Common myeloid progenitor, CD34-positive (primary cell): ENCODE data around the gene NR1D1.

Source experiments
- CTCF ChIA-PET: fragments of 350-600 bp; sonication (Branson Sonifier 250); formaldehyde crosslinking; loops from one replicate; lab custom pipeline; 2021; ENCODE audit warnings: antibody characterized with exemption; lab: Charles Lee
- POLR2A ChIA-PET: fragments of 350-600 bp; sonication (Branson Sonifier 250); formaldehyde crosslinking; loops from one replicate; lab custom pipeline; 2021; ENCODE audit warnings: antibody characterized with exemption; lab: Charles Lee
- DNase-seq, 3 donors: peaks; one replicate each; pipeline versions ENCODE4 v3.0.0 to v3.0.0-alpha.2; 2013
- H3K27ac ChIP-seq, 2 experiments: 1 replicate in 1 of 2; 2 replicates in 1 of 2; pipeline ENCODE4 v1.7.0; 2013; ENCODE audit warnings: inconsistent platforms in 2 of 2, low read length in 2 of 2, mild to moderate bottlenecking in 2 of 2, low read depth in 1 of 2, moderate library complexity in 1 of 2; ENCODE audit not compliant: severe bottlenecking in 2 of 2, insufficient read depth in 1 of 2, poor library complexity in 1 of 2
- H3K27me3 ChIP-seq, 5 experiments: replicated peaks in 2 of 5; 1 replicate in 3 of 5; 2 replicates in 2 of 5; pipeline versions ENCODE4 v1.6.1 to v1.7.0; 2013; ENCODE audit warnings: low read length in 4 of 5, mild to moderate bottlenecking in 2 of 5, moderate library complexity in 2 of 5, inconsistent platforms in 1 of 5; ENCODE audit not compliant: insufficient read depth in 5 of 5, control insufficient read depth in 4 of 5
- H3K36me3 ChIP-seq, 4 experiments: 1 replicate in 2 of 4; 2 replicates in 2 of 4; pipeline versions ENCODE4 v1.6.1 to v1.7.0; 2013; ENCODE audit warnings: low read length in 3 of 4, control low read depth in 1 of 4, mild to moderate bottlenecking in 1 of 4; ENCODE audit not compliant: control insufficient read depth in 4 of 4, insufficient read depth in 4 of 4
- H3K4me1 ChIP-seq, 4 experiments: 1 replicate in 3 of 4; 2 replicates in 1 of 4; pipeline versions ENCODE4 v1.6.1 to v1.7.1; 2013; ENCODE audit warnings: low read length in 3 of 4, mild to moderate bottlenecking in 3 of 4, control low read depth in 1 of 4, inconsistent platforms in 1 of 4, moderate library complexity in 1 of 4; ENCODE audit not compliant: control insufficient read depth in 4 of 4, insufficient read depth in 4 of 4; ENCODE audit errors: control extremely low read depth in 1 of 4
- H3K4me3 ChIP-seq, 7 experiments: 1 replicate in 4 of 7; 2 replicates in 3 of 7; pipeline versions ENCODE4 v1.5.1 to v1.7.0; 2013; ENCODE audit warnings: mild to moderate bottlenecking in 7 of 7, low read length in 6 of 7, moderate library complexity in 6 of 7, inconsistent platforms in 2 of 7, low read depth in 2 of 7, control low read depth in 1 of 7; ENCODE audit not compliant: insufficient read depth in 4 of 7, control insufficient read depth in 1 of 7; ENCODE audit errors: extremely low read depth in 1 of 7
- H3K9me3 ChIP-seq, 5 experiments: 1 replicate in 4 of 5; 2 replicates in 1 of 5; pipeline versions ENCODE4 v1.6.1 to v1.7.1; 2013; ENCODE audit warnings: low read length in 4 of 5, mild to moderate bottlenecking in 2 of 5, inconsistent platforms in 1 of 5, low read depth in 1 of 5, moderate library complexity in 1 of 5; ENCODE audit not compliant: control insufficient read depth in 4 of 5, insufficient read depth in 2 of 5; ENCODE audit errors: control extremely low read depth in 1 of 5
- WGBS: methylation state at CpG from one replicate; pipeline ENCODE4 v1.1.5; 2013; ENCODE audit not compliant: insufficient coverage; 5-methylcytosine and 5-hydroxymethylcytosine counted together

The NR1D1 gene

GRCh38 chr17:40068129-40068581 lies 32.2 kb downstream of the NR1D1 start:
- no peak for DNase-seq
- peaks cover 8 to 88% (median 85%) of the 10 kb centered on the region in 4 experiments for H3K4me1 ChIP-seq
- H3K4me3 ChIP-seq: peak overlapping the region in 4 of 7 experiments; percentile 16 to 75 (median 70)
- H3K36me3 ChIP-seq: no peaks in the 10 kb centered on the region
- no peaks in the 10 kb centered on the region for H3K9me3 ChIP-seq
- ChIA-PET CTCF (interaction anchor here (7.7 kb wide), 1 partner anchor 17 kb away, joined by 49 read pairs; no protein-coding TSS in a partner anchor), POLR2A (interaction anchor here (1.0 kb wide), 1 partner anchor 31 kb away, joined by 3 read pairs; no protein-coding TSS in a partner anchor)
- no peaks in the 10 kb centered on the region for H3K27me3 ChIP-seq
- peak overlapping the region in 1 of 2 experiments; percentile 65 for H3K27ac ChIP-seq
- WGBS: 67% methylated on average over 4 of the region's 4 CpGs

GRCh38 chr17:40067710-40068109 lies 32.7 kb downstream of the NR1D1 start:
- POLR2A ChIA-PET: no interaction called here

GRCh38 chr17:40065769-40066510 lies 34.4 kb downstream of the NR1D1 start:
- Histone ChIP-seq H3K4me1 (peaks cover 8 to 73% (median 70%) of the 10 kb centered on the region in 4 experiments), H3K27ac (no peak overlapping the region), H3K9me3 (no peaks in the 10 kb centered on the region), H3K36me3 (no peaks in the 10 kb centered on the region), H3K4me3 (no peak overlapping the region), H3K27me3 (peaks cover 0 to 3% (median 0%) of the 10 kb centered on the region in 5 experiments)
- POLR2A ChIA-PET: interaction anchor here (0.9 to 1.2 kb wide), 2 partner anchors 10 to 12 kb away, joined by 3 read pairs; partner anchors contain the start of gene MED24
- WGBS: 86% methylated on average over 8 of the region's 11 CpGs
- CTCF ChIA-PET: interaction anchor here (0.6 to 7.7 kb wide), 11 partner anchors 9 to 760 kb away, joined by 3 to 112 read pairs (median 6); partner anchors contain the start of genes MED24 and NR1D1
- no peak for DNase-seq

More at GRCh38 chr17:40067710-40068109, 32.7 kb downstream of the NR1D1 start:
- 98% methylated on average over 5 of the region's 7 CpGs for WGBS
- DNase-seq: no peak
- Histone ChIP-seq H3K27ac (peak overlapping the region in 1 of 2 experiments; percentile 65), H3K4me3 (peak overlapping the region in 1 of 7 experiments; percentile 75), H3K36me3 (no peaks in the 10 kb centered on the region), H3K9me3 (no peaks in the 10 kb centered on the region), H3K27me3 (no peaks in the 10 kb centered on the region), H3K4me1 (peaks cover 8 to 84% (median 82%) of the 10 kb centered on the region in 4 experiments)
- CTCF ChIA-PET: interaction anchor here (1.1 to 7.7 kb wide), 4 partner anchors 7 to 22 kb away, joined by 3 to 112 read pairs (median 26); no protein-coding TSS in a partner anchor

- CTCF ChIA-PET: interaction anchor here (1.2 to 7.7 kb wide), 8 partner anchors 8 to 47 kb away, joined by 3 to 112 read pairs (median 10); partner anchors contain the start of genes MED24 and NR1D1
- peak overlapping the region in 4 of 7 experiments; percentile 20 to 94 (median 49) for H3K4me3 ChIP-seq
- DNase-seq: no peak
- H3K9me3 ChIP-seq: no peaks in the 10 kb centered on the region
- peak overlapping the region in 1 of 2 experiments; percentile 5 for H3K27ac ChIP-seq
- peaks cover 8 to 65% (median 63%) of the 10 kb centered on the region in 4 experiments for H3K4me1 ChIP-seq
- peaks cover 0 to 3% (median 0%) of the 10 kb centered on the region in 5 experiments for H3K27me3 ChIP-seq
- no CpG with 5 or more reads among the region's 10 CpGs for WGBS
- POLR2A ChIA-PET: interaction anchor here (0.6 to 1.2 kb wide), 2 partner anchors 9 to 11 kb away, joined by 3 read pairs; partner anchors contain the start of gene MED24
- H3K36me3 ChIP-seq: no peaks in the 10 kb centered on the region
These were observed 35.2 kb downstream of the NR1D1 start for GRCh38 chr17:40064971-40065768.

- Histone ChIP-seq H3K36me3 (no peaks in the 10 kb centered on the region), H3K9me3 (no peaks in the 10 kb centered on the region), H3K4me1 (peaks cover 8 to 54% (median 51%) of the 10 kb centered on the region in 4 experiments), H3K4me3 (peak overlapping the region in 6 of 7 experiments; percentile 71 to 96 (median 90)), H3K27ac (peak overlapping the region in 1 of 2 experiments; percentile 69), H3K27me3 (peaks cover 0 to 3% (median 0%) of the 10 kb centered on the region in 5 experiments)
- POLR2A ChIA-PET: interaction anchor here (0.6 to 1.0 kb wide), 2 partner anchors 11 to 16 kb away, joined by 3 to 4 read pairs; no protein-coding TSS in a partner anchor
- WGBS: 47% methylated on average over 9 of the region's 10 CpGs
- no peak for DNase-seq
- CTCF ChIA-PET: interaction anchor here (0.6 to 7.7 kb wide), 9 partner anchors 10 to 49 kb away, joined by 3 to 112 read pairs (median 10); partner anchors contain the start of gene MED24
These were observed 36.4 kb downstream of the NR1D1 start for GRCh38 chr17:40063901-40064531.
